Fibroblast of pulmonary artery (primary cell): ENCODE results near the gene EVL.

Source experiments
- DNase-seq: peaks from one replicate; pipeline ENCODE4 v3.0.0-alpha.2; 2010; ENCODE audit warnings: low read depth
- H3K4me3 ChIP-seq: replicated peaks from 2 replicates; pipeline ENCODE4 v1.5.1; 2011; ENCODE audit warnings: low read depth, mild to moderate bottlenecking, control low read depth, low read length, moderate library complexity
- TF ChIP-seq, protein P1 (sequence below): IDR thresholded peaks from 2 replicates; pipeline ENCODE4 v1.5.1; 2011; ENCODE audit warnings: mild to moderate bottlenecking, control low read depth, low read length, inconsistent platforms; ENCODE audit errors: missing control alignments

EVL gene

DNA sequence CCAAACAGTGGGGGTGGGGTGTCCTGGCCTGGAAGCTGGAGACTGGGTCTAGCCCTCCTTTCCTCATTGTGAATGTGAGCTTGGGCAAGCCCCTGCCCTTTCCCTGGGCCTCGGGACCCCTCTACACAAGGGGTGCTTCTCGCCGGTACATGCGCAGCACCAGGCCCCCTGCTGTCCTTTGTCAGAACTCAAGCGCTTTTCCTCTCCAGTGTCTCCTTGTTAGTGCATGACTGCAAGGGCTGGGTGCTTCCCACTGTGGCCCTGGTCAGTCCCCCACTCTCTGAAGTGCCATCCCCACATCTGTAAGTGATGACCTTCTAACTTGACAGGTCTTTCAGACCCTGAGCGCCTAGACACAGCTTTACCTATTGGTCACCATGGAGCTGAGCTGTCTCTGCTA, 50.0 kb downstream of the EVL start:
- TF ChIP-seq, protein P1, sequence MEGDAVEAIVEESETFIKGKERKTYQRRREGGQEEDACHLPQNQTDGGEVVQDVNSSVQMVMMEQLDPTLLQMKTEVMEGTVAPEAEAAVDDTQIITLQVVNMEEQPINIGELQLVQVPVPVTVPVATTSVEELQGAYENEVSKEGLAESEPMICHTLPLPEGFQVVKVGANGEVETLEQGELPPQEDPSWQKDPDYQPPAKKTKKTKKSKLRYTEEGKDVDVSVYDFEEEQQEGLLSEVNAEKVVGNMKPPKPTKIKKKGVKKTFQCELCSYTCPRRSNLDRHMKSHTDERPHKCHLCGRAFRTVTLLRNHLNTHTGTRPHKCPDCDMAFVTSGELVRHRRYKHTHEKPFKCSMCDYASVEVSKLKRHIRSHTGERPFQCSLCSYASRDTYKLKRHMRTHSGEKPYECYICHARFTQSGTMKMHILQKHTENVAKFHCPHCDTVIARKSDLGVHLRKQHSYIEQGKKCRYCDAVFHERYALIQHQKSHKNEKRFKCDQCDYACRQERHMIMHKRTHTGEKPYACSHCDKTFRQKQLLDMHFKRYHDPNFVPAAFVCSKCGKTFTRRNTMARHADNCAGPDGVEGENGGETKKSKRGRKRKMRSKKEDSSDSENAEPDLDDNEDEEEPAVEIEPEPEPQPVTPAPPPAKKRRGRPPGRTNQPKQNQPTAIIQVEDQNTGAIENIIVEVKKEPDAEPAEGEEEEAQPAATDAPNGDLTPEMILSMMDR: no peak
- DNase-seq: no peak
- no peak overlapping the region for H3K4me3 ChIP-seq

DNA sequence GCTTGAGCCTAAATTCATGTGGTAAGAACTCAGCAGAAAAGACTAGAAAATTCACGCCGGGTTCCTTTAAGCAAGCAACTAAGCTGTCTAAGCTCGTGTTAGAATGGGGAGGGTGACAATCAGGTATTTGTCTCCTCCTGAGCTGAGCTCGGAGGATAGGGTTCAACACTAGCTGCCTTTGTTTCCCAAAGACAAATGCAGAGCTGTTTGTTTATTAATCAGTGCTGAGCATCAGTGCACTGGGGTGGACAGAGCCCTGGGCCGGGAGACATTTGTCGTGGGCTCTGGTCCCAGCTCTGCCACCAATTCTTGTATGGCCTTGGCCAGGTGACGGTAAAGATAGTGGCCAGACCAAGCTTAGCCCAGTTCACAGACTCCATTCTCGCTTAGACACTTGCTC, 50.5 kb downstream of the EVL start:
- H3K4me3 ChIP-seq: no peak overlapping the region
- TF ChIP-seq, protein P1: no peak
- no peak for DNase-seq

DNA sequence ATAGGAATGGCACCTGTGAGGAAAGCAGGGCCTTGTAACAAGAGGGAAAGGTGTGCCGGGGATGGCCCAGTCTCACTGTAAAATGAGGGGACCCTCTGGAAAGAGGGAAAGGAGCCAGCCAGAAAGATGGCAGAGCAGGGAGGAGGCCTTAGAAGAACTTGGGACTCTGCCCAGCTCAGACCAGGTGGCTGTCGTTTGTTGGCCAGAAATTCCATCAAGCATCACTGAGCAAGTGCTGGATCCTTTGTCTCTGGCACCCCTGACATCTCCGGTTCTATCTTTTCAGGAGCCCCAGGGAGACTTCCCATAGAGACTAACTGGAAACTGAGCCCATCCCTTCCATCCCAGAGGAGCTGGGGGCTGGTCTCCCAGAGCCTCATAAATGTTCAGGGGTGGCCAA, 50.9 kb downstream of the EVL start:
- no peak overlapping the region for H3K4me3 ChIP-seq
- no peak for DNase-seq
- TF ChIP-seq, protein P1: no peak

DNA sequence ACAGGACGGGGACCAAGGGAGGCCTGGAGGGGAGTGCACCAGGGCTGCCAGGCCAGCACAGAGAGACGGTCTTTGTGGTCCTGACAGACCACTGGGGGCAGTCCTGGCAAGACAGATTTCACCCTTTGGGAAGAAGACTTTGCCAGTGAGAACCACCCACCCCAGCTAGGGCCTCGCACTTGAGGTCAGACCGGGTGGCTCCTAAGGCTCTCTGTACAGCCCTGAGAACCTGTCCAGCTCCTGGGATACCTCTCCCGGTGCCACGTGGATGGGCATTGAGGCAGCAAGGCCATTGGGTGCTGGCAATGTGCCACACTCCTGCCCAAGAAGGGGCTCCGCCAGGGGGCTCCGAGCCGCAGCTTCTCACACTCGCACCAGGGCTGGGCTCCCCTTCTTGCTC, 51.8 kb downstream of the EVL start:
- H3K4me3 ChIP-seq: no peak overlapping the region
- no peak for DNase-seq
- TF ChIP-seq, protein P1: no peak

DNA sequence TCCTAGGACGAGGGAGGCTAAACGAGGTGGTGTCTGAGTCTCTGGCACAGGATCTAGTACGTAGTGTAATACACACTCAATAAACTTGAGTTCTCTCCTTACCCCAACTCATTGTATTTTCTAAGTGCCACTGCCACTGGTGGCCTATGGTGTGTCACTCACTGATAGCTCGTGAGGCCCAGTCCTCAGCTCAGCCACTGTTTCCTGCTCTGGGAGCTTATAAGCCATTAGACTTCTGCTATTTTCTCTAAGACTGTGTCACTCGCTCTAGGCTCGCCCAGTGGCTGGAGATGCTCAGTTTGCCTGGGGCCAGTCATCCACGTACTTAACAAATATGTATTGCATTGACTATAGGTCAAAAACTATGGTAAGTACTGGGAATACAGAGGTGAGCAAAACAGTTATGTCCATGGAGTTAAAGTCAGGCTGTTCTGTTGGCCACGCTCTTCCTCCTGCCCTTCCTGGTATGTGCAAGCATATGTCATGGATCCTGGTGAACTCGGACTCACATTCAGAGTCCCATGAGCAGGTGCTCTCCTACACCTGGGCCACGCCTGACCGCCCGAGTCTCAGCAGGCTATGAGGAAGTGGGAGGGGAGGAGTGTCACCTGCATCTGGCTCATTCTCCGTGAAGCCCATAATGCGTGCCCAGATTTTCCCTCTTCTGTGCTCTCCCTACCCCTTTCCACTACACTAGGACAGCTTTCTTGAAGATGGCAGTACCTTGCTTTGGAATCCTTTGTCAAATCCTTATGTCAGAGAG, 52.6 kb downstream of the EVL start:
- no peak for DNase-seq
- TF ChIP-seq, protein P1: no peak

DNA sequence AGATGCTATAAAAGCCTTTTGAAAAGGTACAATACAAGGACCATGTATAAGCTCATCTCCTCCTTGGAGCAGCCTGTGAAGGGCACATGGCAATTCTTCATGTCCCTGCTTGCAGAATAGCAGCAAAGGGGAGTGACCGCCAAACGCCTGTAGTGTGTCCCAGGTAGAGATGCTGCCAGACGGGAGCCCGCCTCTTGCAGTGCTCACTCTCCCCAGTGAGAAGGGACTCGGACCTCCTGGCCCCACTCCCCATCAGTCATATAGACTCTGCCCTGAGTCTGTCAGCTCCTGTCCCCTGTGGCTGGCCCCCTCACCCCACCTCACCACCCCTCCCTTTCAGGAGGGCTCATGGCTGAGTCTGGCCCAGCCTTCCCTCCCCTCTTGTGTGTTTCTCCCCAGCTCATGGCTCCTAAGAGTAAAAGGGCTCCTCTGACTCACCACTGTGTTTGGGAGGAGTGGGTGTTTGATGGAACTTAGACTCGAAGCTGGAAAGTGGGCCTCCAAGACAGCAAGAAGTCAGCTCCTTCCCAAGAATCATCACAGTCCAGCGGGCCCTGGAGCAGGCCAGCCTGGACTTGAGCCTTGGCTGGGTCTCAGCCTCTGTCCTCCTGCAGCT, 53.3 kb downstream of the EVL start:
- TF ChIP-seq, protein P1: no peak
- DNase-seq: no peak
- no peak overlapping the region for H3K4me3 ChIP-seq

More for the DNA sequence above, 52.6 kb downstream of the EVL start:
- no peak overlapping the region for H3K4me3 ChIP-seq

DNA sequence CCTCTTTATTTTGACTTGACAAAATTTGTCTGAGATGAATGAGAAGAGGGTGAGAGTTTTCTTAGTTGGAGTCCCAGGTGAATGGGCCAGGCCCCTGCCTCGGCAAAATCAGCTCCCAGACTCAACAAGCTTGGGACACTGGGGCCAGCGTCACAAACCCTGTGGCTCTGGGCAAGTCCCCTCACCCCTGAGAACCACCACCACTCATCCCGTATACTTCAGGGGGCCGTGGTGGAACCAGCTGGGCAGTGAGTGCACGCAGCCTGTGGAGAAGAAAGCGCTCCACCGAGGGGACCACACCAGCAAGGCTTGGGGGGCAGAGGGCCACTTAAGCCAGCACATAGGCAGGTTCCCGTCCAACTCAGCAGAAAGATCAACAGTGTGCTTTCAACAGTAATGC, 54.0 kb downstream of the EVL start:
- no peak for DNase-seq
- H3K4me3 ChIP-seq: no peak overlapping the region
- TF ChIP-seq, protein P1: no peak
